Measurements from ENCODE around the gene CHRND.
A peak's percentile ranks its signal among the peaks of the same experiment; 100 is the strongest.

CHRND gene

DNA sequence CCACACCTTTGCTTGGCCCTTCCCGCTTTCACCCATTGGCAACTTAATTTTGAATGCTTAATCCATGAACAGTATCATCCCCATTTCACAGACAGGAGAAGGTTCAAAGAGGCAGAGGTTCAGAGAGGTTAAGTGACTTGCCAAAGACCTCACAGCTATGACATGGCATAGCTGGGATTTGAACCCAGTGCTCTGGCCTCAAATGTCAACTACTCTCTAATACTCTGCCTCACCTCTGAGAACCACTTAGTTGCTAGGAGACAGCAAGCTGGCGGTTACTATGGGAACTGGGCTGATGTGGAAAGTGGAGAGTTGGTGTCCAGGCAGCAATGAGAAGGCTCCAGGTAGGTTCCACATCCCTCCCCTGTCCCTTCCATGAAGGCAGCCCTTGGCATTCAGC lies 21.5 kb upstream of the CHRND start:
- DNase-seq = no peak

DNA sequence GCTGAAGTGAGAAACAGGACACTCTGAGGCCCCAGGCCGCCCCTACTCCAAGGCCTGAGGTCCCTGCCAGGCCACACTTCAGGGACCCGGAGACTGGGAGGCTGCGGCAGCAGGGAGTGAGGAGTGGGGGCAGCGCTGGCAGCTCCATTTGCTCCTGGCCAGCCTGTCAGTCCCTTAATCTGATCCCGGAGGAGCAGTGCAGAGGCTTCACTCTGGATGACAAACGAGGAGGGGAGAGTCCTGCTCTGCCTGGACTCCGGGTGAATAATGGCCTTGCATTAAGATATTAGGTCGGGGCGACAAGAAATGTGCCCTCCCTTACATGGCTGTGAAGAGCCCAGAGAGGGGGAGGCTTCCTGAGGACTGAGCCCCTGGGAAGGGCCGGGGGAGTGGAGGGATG lies 20.1 kb upstream of the CHRND start:
- no peak for DNase-seq

DNA sequence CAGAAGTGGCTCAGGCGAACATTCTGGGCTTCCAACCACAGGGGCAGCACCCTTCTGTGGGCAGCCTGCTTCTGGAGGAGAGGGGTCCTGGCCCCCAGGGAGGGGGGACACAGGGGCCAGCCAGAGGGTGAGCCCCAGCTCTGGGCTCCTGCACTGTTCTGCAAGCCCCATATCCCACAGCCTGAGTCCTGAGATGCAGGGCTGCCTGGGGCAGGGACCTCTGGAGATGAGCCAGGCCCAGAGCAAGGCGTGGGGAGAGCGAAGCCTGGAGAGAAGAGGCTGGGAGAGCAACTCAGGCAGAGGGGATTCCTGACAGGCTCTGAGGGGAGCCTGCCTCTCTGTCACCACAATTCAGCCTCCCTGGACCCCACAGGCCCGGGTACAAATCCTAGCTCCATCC lies 19.3 kb upstream of the CHRND start:
- DNase-seq = no peak

DNA sequence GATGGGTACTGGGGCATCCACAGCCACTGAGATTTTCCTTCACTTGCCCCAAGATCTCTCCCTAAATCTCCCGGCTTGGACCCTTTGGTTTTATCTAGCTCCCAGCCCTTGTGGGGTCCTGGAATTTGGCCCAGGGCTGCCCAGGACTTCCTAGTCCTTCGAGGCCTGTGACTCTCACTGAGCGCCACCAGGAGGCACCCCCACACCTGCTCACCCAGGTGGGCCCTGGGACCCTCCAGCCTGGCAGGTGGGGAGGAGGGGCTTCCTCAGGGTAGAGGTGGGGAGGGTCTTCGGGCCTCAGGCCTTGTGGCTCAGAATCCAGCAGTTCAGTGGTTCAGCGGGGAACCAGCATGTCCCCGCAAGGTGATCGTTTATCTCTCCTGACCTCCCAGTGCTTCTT lies 17.7 kb upstream of the CHRND start:
- DNase-seq = no peak

DNA sequence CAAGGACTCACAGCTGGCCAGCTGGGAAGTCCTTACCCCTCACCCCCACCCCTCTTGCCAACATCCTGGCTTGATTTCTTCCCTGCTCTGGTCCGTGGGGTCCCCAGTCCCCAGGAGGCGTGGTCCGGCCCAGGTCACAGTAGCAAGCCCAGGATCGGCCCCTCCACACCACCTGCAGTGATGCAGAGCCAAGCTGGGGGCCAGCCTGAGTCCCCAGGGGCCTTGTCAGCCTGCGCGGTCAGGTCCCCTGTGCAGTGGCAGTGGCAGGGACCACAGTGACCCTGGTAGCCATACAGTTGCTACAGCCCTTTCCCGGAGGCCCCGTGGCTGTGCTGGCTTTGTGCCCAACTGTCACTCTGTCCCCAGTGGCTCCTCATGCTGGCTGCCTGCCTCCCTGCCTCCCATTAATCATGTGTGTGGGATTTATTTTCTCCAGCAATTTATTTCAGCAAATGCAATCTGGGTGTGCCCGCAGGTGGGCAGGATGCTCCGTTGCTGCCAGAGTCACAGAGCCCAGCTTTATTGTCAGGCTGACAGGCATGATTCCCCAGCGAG lies 14.5 kb upstream of the CHRND start:
- no peak for DNase-seq

DNA sequence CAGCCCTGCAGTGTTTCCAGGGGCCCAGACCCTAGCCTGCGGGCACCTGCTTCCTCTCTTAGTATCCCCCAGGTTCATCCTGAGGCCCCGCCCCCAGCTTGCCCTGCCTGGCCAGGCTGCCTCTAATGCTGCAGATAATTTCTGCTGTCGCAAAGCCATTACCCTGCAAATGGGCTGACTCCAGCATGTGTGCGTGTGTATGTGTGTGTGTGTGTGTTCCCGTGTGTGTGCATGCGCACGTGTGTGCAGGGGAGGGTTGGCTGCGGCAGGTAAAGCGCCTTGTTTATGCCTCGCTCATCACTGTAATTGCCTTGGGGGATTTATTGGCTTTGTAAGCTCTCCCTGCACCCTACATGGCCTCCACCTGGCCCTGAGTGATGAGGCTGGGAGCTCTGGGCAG lies 13.4 kb upstream of the CHRND start:
- no peak for DNase-seq

DNA sequence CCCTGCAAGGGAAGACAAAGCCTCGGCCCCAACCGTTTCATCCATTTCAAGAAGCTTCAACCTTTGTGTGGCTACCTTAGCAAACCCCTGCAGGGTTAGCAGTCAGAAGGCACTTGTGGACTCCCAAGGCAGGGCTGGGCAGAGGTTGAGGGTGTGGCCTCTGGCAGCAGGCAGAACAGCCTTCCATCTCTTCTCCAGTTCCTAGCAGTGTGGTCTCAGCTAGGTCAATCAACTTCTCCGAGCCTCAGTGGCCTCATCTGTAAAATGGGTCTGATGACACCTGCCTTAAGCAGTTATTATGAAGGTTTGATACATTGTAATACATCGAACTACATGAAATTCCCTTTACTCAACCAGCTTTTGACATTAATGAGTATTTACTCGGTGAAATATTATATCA lies 12.6 kb upstream of the CHRND start:
- DNase-seq = no peak

DNA sequence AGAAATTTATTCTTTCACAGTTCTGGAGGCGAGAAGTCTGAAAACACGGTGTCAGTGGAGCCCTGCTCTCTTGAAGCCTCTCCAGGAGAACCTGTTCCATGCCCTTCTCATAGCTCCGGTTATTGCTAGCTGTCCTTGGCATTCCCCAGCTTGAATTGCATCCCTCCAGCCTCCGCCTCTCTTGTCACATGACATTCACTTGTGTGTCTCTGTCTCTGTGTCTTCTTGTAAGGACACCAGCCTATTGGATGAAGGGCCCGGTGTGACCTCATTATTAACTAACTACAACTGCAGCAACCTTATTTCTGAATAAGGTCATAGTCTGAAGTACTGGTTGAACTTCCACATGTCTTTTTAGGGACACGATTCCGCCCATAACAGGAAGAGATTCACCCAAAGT lies 10.3 kb upstream of the CHRND start:
- DNase-seq = no peak

DNA sequence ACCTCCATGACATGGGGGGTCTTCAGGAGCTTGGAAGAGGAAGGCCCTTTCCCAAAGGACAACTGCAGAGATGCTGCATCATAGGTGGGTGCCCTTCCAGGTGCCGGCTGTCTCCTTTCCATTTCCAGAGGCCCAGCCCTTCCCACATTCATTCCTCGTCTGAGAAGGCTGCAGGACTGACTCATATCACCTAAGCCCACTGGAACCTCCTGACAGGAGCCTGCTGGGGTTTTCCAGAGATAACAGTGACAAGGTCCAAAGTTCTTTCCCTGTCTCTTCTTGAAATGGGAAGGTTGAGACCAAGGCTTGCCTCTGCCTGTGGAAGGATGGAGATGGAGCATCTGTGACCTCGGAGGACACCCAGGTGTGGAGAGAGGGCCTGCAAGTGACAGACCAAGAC lies 9.4 kb upstream of the CHRND start:
- DNase-seq = no peak

DNA sequence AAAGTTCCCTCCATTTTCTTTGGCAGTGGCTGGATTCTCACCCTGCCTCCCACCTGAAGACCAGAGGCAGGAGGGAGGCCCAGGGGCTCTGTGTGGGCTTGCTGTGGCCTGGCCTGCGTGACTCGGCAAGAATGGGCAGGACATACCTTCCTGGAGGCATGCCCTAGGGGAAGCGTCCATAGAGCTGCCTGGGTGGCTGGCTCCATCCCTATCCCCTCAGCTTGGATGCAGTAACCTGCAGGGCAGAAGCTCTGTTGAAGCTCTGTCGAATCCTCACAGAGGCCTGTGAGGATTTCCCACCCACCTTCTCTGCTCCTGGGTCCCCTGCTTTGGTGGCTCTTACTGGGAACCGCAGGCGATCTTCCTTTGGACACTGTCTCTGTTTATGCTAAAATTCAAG lies 7.1 kb upstream of the CHRND start:
- DNase-seq = no peak

DNA sequence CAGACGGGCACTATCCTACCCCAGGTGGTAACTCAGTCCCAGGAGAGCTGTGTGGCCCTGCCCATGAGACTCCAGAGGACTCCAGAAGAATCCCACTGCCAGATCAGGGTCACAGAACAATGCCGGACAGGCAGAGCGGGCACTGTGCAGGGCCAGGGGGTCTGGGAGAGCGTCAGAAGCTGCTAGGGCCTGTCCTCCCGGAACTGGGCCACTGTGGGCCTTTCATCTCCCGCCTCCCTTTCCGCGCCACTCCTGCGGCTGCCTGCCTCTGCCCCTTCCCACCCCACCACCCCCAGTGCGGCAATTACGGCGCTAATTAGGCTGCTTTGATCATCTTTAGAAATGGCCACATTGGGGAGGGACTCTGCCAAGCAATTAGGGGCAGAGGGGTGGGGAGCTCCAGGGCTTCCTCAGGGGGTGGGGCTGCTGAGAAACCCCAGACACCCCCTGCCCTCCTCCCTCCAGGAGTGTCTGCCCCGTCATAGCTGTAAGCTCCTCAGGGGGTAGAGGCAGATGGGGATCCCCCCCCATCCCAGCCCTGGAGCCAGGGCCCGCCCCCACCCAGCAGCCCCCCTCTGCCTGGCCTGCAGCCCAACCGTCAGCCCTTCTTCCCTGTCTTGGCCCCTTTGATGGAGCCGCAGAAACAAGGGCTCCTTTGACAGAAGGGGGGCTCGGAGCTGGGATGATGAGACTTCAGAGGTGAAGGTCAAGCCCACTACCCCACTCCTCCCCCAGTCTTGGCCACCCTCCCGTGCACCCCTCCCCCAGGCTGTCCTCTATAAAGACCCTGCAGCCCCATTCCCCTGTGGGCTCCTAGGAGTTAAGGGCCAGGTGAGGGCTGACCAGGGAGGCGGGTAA lies 6.2 kb upstream of the CHRND start, which contains the start of gene PRSS56:
PRSS56 (plus strand) TSS at position 808 of the 858 bp plus-strand sequence. CDS start 211 bp downstream, outside the sequence.
- no peak for DNase-seq

DNA sequence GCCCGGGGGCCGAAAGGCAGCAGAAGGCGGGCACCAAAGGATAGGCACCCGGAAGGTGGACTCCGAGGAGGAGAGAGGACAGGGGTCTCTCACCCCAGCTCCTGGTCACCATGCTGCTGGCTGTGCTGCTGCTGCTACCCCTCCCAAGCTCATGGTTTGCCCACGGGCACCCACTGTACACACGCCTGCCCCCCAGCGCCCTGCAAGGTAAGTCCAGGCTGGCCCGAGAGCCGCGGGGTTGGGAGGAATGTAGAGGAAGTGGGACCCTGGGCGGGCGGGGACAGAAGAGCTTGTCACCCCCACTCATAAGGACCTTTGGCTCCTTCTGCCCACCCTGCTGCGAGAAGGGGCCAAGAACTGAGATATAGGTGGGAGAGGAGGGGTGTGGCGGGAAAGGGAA lies 5.5 kb upstream of the CHRND start:
- no peak for DNase-seq

DNA sequence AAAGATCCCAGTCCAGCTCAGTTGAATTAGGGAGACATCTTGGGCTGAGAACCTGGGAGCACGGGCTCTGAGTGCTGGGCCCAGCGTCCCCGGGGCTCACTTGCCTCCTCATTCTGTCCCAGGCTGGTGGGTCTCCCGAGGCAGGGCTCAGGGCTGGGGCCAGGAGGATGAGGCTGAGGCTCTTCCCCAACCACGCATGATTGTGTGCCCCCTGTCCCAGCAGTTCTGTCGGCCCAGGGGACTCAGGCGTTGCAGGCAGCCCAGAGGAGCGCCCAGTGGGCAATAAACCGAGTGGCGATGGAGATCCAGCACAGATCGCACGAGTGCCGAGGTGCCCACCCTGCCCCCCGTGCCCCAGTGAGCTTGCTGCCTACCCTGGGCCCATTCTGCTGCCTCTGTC lies 4.9 kb upstream of the CHRND start:
- DNase-seq = no peak

DNA sequence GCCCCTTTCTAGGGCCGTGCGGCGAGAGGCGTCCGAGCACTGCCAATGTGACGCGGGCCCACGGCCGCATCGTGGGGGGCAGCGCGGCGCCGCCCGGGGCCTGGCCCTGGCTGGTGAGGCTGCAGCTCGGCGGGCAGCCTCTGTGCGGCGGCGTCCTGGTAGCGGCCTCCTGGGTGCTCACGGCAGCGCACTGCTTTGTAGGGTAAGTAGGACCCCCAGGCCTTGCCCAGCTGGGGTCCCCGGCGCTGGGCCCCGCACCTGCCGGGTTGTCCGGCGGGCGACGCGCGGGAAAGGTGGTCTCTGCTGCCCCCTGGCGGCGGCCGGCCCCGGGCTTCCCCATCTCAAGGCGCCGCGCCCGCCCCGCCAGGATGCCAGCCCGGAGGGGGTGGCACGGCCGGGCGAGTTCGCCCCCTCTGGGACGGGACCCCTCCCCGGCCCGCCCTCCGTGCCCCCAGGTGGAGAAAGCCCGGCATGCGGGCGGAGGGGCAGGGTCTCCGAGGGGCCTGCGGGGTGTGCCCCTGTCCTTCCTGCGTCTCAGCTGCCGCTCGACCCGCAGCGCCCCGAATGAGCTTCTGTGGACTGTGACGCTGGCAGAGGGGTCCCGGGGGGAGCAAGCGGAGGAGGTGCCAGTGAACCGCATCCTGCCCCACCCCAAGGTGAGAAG lies 3.9 kb upstream of the CHRND start:
- DNase-seq = peak; percentile 81 to 82

DNA sequence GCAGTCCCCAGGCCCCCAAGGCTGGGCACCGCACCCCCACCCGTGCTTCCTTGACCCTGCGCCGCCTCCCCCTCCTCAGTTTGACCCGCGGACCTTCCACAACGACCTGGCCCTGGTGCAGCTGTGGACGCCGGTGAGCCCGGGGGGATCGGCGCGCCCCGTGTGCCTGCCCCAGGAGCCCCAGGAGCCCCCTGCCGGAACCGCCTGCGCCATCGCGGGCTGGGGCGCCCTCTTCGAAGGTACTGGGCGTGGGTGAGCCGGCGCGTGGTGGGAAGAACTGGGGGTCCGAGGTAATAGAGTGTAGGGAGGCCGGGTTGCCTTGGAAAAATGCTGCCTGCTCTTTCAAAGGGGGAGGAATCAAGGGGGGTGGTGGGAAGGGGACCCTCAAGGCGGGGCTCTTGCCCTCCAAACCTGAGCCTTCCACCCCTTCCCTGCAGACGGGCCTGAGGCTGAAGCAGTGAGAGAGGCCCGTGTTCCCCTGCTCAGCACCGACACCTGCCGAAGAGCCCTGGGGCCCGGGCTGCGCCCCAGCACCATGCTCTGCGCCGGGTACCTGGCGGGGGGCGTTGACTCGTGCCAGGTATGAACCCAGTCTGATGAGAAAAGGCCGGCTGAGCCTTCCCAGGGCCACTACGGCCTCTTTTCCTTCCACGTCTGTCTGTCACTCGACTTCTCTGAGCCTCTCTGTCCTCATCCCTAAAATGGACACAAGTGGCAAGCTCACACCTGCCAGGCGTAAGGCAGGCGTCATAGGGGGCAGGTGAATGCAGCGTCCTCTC lies 3.1 kb upstream of the CHRND start:
- no peak for DNase-seq

DNA sequence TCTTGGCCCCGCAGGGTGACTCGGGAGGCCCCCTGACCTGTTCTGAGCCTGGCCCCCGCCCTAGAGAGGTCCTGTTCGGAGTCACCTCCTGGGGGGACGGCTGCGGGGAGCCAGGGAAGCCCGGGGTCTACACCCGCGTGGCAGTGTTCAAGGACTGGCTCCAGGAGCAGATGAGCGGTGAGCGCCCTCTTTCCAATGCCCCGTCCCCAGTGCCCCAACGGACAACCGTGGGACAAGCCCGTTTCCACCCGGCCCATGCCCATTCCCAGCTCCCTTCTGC lies 2.6 kb upstream of the CHRND start:
- DNase-seq = no peak

DNA sequence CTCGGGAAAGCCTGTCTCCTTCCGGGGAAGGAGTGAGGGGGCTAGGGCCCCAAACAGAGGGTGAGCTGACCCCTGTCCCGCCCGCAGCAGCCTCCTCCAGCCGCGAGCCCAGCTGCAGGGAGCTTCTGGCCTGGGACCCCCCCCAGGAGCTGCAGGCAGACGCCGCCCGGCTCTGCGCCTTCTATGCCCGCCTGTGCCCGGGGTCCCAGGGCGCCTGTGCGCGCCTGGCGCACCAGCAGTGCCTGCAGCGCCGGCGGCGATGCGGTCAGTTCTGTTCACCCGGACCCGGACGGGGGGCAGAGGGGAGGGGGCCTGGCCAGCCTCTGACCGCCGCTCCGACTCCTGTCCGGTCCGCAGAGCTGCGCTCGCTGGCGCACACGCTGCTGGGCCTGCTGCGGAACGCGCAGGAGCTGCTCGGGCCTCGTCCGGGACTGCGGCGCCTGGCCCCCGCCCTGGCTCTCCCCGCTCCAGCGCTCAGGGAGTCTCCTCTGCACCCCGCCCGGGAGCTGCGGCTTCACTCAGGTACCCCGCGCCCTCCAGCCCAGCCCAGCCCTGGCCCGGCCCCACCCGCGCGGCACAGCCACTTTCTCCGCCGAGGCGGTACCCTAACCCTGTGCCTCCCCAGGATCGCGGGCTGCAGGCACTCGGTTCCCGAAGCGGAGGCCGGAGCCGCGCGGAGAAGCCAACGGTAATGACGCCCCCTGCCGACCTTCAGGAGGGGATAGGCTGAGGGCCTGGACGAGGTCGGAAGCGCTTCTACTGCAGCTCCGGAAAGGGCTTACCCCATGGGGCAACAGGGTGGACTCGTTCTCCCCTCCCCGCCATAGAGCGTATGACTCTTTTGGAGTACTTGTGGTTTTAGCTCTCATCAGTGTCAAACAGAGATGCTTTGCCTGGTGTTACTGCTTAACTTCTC lies 2.0 kb upstream of the CHRND start:
- DNase-seq = peak; percentile 30 to 65

DNA sequence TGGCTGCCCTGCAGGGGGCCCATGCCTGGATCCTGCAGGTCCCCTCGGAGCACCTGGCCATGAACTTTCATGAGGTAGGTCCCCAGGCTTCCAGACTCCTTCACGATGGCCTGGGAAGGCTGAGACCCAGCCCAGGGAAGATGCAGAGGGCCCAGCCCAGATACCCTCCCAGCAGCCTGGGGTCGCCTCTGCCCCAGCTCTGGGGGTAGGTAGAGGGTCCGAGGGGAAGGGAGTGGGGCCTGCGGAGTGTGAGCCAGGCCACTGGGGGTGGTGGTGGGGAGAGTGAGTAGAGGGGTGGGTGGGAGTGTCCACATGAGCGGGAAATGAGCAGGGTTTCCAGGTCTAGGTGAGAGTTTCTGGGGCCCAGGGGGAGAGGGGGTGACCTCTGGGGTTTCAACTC lies 1.2 kb upstream of the CHRND start:
- no peak for DNase-seq

DNA sequence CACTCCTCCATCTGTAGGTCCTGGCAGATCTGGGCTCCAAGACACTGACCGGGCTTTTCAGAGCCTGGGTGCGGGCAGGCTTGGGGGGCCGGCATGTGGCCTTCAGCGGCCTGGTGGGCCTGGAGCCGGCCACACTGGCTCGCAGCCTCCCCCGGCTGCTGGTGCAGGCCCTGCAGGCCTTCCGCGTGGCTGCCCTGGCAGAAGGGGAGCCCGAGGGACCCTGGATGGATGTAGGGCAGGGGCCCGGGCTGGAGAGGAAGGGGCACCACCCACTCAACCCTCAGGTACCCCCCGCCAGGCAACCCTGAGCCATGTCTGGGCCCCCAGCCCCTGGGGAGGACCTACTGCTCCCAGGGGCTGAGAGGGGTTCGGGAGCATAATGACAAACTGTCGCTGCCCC lies 761 bp upstream of the CHRND start:
- no peak for DNase-seq

DNA sequence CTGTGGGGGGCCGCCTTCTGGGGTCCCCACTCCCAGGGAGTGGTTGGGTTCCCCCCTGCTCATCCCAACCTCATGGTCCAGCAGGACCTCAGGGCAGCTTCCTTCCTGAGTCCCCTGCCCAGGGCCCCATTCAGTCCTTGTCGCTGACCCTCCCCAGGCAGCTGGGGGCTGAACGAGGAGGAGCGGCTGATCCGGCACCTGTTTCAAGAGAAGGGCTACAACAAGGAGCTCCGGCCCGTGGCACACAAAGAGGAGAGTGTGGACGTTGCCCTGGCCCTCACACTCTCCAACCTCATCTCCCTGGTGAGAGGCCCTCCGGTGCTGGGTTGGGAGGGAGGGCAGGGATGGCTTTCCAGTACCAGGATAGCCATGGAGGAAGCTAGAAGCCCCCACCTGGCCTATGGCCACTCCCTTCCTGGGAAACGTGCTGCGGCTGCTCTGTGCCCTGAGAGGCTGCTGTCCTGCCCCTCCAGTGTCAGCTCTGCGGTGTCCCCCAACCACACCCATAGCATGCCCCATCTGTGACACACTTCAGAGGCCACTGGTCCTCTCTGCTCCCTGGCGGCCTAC lies 497 bp downstream of the CHRND start:
- no peak for DNase-seq

DNA sequence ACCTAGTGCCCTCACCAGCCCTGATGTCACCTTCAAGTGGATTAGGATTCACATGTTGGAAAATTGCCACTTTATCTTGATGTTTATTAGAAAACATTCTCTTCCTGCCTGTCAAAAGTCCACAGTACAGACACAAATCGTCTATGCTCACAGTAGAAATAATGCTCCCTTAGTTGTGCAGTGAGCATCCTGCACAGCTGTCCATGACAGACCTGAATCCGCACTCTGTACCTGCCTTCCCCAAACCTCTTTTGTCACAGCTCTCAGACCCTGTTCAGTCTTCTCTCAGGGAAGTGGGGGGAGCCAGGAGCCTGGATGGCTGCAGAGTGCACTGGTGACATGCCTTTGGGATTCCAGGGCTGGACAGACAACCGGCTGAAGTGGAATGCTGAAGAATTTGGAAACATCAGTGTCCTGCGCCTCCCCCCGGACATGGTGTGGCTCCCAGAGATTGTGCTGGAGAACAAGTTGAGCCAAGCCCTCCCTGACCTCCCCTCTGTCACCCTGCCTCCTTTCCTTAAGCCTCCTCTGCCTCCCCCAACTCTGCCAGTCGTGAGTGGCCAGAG lies 2.0 kb downstream of the CHRND start:
- no peak for DNase-seq
